ENCODE data around the gene MED12L.

- TF ChIP-seq ZNF362 (tag by site-specific recombination; IDR thresholded peaks at IDR 0.05) (no peak), ATF2 (tag by site-specific recombination; IDR thresholded peaks at IDR 0.05; ENCODE audit: low read depth) (no peak), ZNF202 (tag by site-specific recombination; IDR thresholded peaks at IDR 0.05; ENCODE audit: borderline replicate concordance) (no peak), ELK4 (IDR thresholded peaks at IDR 0.05; ENCODE audit: borderline replicate concordance, low read depth, low read length) (no peak), MYNN (tag by site-specific recombination; IDR thresholded peaks at IDR 0.05; ENCODE audit: borderline replicate concordance) (no peak), ZNF23 (tag by site-specific recombination; IDR thresholded peaks at IDR 0.05; ENCODE audit: borderline replicate concordance) (no peak), MEIS1 (CRISPR knock-in tag; IDR thresholded peaks at IDR 0.05; ENCODE audit: borderline replicate concordance) (no peak)
Measured at GRCh38 chr3:151328298-151328995, 243.0 kb downstream of the MED12L start.

Data from HEK293 (cell line).